Measurements from ENCODE around the gene IGF2.
A peak's percentile ranks its signal among the peaks of the same experiment; 100 is the strongest.

IGF2 gene

DNA sequence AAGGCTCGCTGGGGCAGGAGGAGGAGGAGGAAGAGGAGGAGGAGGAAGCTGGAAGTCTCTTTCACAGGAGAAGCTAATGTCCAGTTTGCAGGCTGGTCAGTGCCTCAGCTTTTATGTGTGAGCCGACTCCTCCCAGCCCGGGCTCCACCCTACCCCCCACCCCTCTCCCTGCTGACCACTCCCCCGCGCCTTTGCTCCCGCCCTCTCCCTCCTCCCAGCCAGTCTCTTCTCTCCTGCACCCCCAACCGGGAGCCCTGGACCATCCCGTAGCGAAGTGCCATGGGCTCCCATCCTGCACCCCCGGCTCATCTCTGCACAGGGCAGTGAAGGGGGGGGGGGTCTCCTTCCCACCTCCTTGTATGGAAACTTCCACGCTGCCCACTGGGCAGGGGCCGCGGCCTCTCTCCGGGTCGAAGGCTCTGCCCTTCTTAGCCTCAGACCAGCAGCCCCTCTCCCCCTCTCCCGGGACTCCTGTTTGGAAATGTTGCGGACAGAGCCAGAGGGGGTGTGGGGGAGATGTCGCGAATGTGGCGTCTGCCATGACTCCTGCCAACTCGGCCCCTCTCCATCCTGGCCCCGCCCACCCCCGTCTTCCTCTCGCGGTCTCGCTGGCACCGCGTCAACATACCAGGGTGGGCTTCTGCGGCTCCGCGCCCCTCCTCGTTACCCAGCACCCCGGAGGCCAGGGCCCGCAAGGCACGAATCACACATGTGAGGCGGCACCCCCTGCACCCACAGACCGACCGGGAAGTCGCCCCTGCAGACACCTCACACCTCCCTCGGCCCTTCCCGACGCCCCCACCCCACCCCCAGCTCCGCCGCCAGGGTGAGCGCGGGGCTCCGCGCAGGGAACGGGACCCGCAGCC lies 1.8 kb downstream of the IGF2 start:
- TF ChIP-seq BACH2 (CRISPR knock-in tag; IDR thresholded peaks at IDR 0.05; ENCODE audit: borderline replicate concordance) (no peak), OSR1 (CRISPR knock-in tag; IDR thresholded peaks at IDR 0.05) (no peak), ZFP30 (CRISPR knock-in tag; IDR thresholded peaks at IDR 0.05) (no peak), ZNF8 (CRISPR knock-in tag; IDR thresholded peaks at IDR 0.05) (no peak), TCF4 (CRISPR knock-in tag; IDR thresholded peaks at IDR 0.05; ENCODE audit: borderline replicate concordance) (no peak), TOX (CRISPR knock-in tag; IDR thresholded peaks at IDR 0.05; ENCODE audit: borderline replicate concordance) (no peak), ZFP3 (CRISPR knock-in tag; IDR thresholded peaks at IDR 0.05) (no peak), ESRRG (CRISPR knock-in tag; IDR thresholded peaks at IDR 0.05) (no peak), ISL1 (CRISPR knock-in tag; IDR thresholded peaks at IDR 0.05) (no peak), GLIS3 (CRISPR knock-in tag; IDR thresholded peaks at IDR 0.05) (no peak), CSDC2 (CRISPR knock-in tag; IDR thresholded peaks at IDR 0.05) (no peak), POU6F1 (CRISPR knock-in tag; IDR thresholded peaks at IDR 0.05; ENCODE audit: borderline replicate concordance, low read depth) (no peak), RARB (CRISPR knock-in tag; IDR thresholded peaks at IDR 0.05) (no peak)
- TF ChIP-seq, protein P1, sequence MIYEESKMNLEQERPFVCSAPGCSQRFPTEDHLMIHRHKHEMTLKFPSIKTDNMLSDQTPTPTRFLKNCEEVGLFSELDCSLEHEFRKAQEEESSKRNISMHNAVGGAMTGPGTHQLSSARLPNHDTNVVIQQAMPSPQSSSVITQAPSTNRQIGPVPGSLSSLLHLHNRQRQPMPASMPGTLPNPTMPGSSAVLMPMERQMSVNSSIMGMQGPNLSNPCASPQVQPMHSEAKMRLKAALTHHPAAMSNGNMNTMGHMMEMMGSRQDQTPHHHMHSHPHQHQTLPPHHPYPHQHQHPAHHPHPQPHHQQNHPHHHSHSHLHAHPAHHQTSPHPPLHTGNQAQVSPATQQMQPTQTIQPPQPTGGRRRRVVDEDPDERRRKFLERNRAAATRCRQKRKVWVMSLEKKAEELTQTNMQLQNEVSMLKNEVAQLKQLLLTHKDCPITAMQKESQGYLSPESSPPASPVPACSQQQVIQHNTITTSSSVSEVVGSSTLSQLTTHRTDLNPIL (CRISPR knock-in tag; IDR thresholded peaks at IDR 0.05; ENCODE audit: low read depth): no peak
- TF ChIP-seq, protein P2, sequence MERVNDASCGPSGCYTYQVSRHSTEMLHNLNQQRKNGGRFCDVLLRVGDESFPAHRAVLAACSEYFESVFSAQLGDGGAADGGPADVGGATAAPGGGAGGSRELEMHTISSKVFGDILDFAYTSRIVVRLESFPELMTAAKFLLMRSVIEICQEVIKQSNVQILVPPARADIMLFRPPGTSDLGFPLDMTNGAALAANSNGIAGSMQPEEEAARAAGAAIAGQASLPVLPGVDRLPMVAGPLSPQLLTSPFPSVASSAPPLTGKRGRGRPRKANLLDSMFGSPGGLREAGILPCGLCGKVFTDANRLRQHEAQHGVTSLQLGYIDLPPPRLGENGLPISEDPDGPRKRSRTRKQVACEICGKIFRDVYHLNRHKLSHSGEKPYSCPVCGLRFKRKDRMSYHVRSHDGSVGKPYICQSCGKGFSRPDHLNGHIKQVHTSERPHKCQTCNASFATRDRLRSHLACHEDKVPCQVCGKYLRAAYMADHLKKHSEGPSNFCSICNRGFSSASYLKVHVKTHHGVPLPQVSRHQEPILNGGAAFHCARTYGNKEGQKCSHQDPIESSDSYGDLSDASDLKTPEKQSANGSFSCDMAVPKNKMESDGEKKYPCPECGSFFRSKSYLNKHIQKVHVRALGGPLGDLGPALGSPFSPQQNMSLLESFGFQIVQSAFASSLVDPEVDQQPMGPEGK (CRISPR knock-in tag; IDR thresholded peaks at IDR 0.05; ENCODE audit: borderline replicate concordance): no peak
- ATAC-seq: peak; percentile 68

DNA sequence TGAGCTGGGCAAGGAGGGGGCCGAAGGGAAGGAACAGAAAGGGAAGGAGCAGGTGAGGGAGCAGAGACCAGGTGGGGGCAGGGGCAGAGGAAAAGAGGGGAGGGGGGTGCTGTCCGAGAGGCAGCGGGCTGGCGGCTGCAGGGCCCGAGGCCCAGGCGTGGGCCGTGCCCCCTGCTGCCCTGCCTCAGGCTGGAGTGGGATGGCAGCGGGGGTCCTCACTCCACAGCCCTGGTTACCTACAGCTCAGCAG lies 2.3 kb downstream of the IGF2 start:
- ATAC-seq: no peak
- TF ChIP-seq ESRRG (CRISPR knock-in tag; IDR thresholded peaks at IDR 0.05) (no peak), ZFP3 (CRISPR knock-in tag; IDR thresholded peaks at IDR 0.05) (no peak), ISL1 (CRISPR knock-in tag; IDR thresholded peaks at IDR 0.05) (no peak), SNAI2 (CRISPR knock-in tag; IDR thresholded peaks at IDR 0.05) (no peak), CSDC2 (CRISPR knock-in tag; IDR thresholded peaks at IDR 0.05) (no peak)
- TF ChIP-seq, protein P1 (CRISPR knock-in tag; IDR thresholded peaks at IDR 0.05; ENCODE audit: low read depth): no peak
- TF ChIP-seq, protein P2 (CRISPR knock-in tag; IDR thresholded peaks at IDR 0.05; ENCODE audit: borderline replicate concordance): no peak

- no peak for ATAC-seq
- TF ChIP-seq ESRRG (CRISPR knock-in tag; IDR thresholded peaks at IDR 0.05) (no peak), TCF4 (CRISPR knock-in tag; IDR thresholded peaks at IDR 0.05; ENCODE audit: borderline replicate concordance) (no peak), OSR1 (CRISPR knock-in tag; IDR thresholded peaks at IDR 0.05) (no peak), ISL1 (CRISPR knock-in tag; IDR thresholded peaks at IDR 0.05) (no peak), CSDC2 (CRISPR knock-in tag; IDR thresholded peaks at IDR 0.05) (no peak), POU6F1 (CRISPR knock-in tag; IDR thresholded peaks at IDR 0.05; ENCODE audit: borderline replicate concordance, low read depth) (no peak), ZFP3 (CRISPR knock-in tag; IDR thresholded peaks at IDR 0.05) (no peak), ZNF8 (CRISPR knock-in tag; IDR thresholded peaks at IDR 0.05) (no peak), BACH2 (CRISPR knock-in tag; IDR thresholded peaks at IDR 0.05; ENCODE audit: borderline replicate concordance) (no peak), ARNTL (CRISPR knock-in tag; IDR thresholded peaks at IDR 0.05; ENCODE audit: borderline replicate concordance, low read depth) (no peak), ZFP30 (CRISPR knock-in tag; IDR thresholded peaks at IDR 0.05) (no peak), TOX (CRISPR knock-in tag; IDR thresholded peaks at IDR 0.05; ENCODE audit: borderline replicate concordance) (no peak), CSRNP3 (CRISPR knock-in tag; IDR thresholded peaks at IDR 0.05) (no peak), ZC3H10 (CRISPR knock-in tag; IDR thresholded peaks at IDR 0.05) (no peak)
- TF ChIP-seq, protein P2 (CRISPR knock-in tag; IDR thresholded peaks at IDR 0.05; ENCODE audit: borderline replicate concordance): no peak
Observed at GRCh38 chr11:2136209-2136951, 2.8 kb downstream of the IGF2 start.
